ENCODE data around the gene CHD5. TPM values are rescaled to one million over a fixed set of nuclear protein-coding genes. Genes with fewer than 3 reads are reported as not detected.
"Not testable (repeated sequence)": the region's sequence is repeated elsewhere in the genome, so short reads cannot be mapped to it uniquely, and the experiment has no call there.

CHD5 gene
- total RNA-seq, 4 donors from 2014 or later: 0.38 to 0.62 TPM; not detected in 2

- no peaks in the 10 kb centered on the region for H3K4me1 ChIP-seq
- no peaks in the 10 kb centered on the region for H3K27me3 ChIP-seq
- 58 to 82% methylated on average over 4 of the region's 5 CpGs for WGBS, 2 donors
- no peaks in the 10 kb centered on the region for H3K36me3 ChIP-seq
- H3K4me3 ChIP-seq: no peak overlapping the region
- intact Hi-C loops (cut with DNase I): no loop called here
- TF ChIP-seq, protein P1, sequence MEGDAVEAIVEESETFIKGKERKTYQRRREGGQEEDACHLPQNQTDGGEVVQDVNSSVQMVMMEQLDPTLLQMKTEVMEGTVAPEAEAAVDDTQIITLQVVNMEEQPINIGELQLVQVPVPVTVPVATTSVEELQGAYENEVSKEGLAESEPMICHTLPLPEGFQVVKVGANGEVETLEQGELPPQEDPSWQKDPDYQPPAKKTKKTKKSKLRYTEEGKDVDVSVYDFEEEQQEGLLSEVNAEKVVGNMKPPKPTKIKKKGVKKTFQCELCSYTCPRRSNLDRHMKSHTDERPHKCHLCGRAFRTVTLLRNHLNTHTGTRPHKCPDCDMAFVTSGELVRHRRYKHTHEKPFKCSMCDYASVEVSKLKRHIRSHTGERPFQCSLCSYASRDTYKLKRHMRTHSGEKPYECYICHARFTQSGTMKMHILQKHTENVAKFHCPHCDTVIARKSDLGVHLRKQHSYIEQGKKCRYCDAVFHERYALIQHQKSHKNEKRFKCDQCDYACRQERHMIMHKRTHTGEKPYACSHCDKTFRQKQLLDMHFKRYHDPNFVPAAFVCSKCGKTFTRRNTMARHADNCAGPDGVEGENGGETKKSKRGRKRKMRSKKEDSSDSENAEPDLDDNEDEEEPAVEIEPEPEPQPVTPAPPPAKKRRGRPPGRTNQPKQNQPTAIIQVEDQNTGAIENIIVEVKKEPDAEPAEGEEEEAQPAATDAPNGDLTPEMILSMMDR (IDR thresholded peaks at IDR 0.05): no peak
- no peak for TF ChIP-seq POLR2A (IDR thresholded peaks at IDR 0.05)
- no peak for DNase-seq
- no peaks in the 10 kb centered on the region for H3K9me3 ChIP-seq
- H3K27ac ChIP-seq: no peak overlapping the region
These were observed 112.0 kb downstream of the CHD5 start for GRCh38 chr1:6068073-6068472.

DNA sequence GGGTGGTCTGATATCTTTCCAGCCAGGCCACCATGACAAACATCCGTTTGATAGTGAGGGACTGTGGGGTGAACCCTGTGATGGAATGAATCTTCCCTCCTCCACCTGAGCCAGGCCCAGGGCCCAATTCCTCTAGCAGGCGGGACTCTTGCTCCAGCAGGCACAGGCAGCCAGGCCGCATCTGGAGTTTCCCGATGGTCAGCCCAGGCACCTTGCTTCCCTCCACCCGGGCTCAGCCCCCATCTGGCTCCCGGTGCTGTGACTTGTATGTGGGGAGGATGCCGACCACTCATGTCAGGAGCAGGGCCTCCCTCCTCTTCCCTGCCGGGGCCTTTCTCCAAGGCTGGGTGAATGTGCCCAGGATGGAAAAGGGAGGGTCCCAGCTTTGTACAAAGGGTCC, 113.4 kb downstream of the CHD5 start:
- Histone ChIP-seq H3K9me3 (no peaks in the 10 kb centered on the region), H3K4me3 (no peak overlapping the region), H3K36me3 (no peaks in the 10 kb centered on the region), H3K4me1 (no peaks in the 10 kb centered on the region), H3K27ac (no peak overlapping the region), H3K27me3 (no peaks in the 10 kb centered on the region)
- intact Hi-C loops (cut with DNase I): no loop called here
- TF ChIP-seq POLR2A (IDR thresholded peaks at IDR 0.05): no peak
- TF ChIP-seq, protein P1 (IDR thresholded peaks at IDR 0.05): no peak
- WGBS, 2 donors: 78 to 83% methylated on average over 1 of the region's 8 CpGs
- DNase-seq: no peak

DNA sequence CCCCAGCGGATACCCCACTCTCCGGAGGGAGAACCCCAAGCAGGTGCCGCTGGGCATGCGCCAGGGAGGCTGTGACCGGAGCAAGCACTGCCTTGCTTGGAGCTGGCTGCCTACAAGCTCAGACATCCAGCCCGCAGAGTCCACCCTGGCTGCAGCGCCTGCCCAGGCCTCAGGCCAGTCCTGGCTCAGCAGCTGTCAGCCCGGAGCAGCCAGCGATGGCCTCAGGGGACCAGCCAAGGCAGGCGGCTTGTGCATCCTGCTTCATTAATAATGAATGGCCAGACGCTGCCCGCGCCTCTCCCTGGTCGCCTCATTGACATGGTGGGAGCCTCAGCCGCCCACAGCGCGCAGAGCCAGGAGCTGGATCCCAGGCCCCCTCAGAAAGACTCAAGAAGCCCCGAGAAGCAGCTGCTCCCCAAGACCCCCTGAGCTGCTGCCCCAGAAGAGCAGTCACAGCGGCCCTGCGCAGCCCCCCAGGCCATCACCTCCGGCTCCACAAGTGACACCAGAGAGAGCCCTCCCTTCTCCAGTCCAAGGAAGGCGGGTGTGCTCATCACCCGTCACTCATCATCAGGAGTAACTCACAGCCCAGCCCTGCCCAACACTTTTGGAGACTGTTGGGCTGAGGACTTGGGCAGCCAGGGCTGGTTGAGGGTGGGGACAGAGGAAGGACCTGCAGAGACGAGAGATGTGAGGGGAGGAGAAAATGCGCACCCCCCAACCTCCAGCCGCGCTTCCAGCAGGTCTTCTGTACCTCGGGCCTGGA, 114.8 kb downstream of the CHD5 start:
- Histone ChIP-seq H3K27ac (no peak overlapping the region), H3K27me3 (no peaks in the 10 kb centered on the region), H3K4me3 (no peak overlapping the region), H3K4me1 (no peaks in the 10 kb centered on the region), H3K36me3 (no peaks in the 10 kb centered on the region), H3K9me3 (no peaks in the 10 kb centered on the region)
- no peak for TF ChIP-seq POLR2A (IDR thresholded peaks at IDR 0.05)
- TF ChIP-seq, protein P1 (IDR thresholded peaks at IDR 0.05): no peak
- DNase-seq: no peak
- 39 to 80% methylated on average over 3 to 9 of the region's 28 CpGs for WGBS, 2 donors
- intact Hi-C loops (cut with DNase I): no loop called here

- H3K4me3 ChIP-seq; intact Hi-C loops (cut with DNase I); H3K9me3 ChIP-seq; H3K36me3 ChIP-seq; DNase-seq; H3K27ac ChIP-seq; H3K27me3 ChIP-seq: not testable (repeated sequence)
- WGBS, 2 donors: 67 to 80% methylated on average over 7 of the region's 7 CpGs
- H3K4me1 ChIP-seq: peaks cover 5 to 13% (median 9%) of the 10 kb centered on the region in 3 donors
These were observed 116.5 kb downstream of the CHD5 start for GRCh38 chr1:6063532-6064053.

DNA sequence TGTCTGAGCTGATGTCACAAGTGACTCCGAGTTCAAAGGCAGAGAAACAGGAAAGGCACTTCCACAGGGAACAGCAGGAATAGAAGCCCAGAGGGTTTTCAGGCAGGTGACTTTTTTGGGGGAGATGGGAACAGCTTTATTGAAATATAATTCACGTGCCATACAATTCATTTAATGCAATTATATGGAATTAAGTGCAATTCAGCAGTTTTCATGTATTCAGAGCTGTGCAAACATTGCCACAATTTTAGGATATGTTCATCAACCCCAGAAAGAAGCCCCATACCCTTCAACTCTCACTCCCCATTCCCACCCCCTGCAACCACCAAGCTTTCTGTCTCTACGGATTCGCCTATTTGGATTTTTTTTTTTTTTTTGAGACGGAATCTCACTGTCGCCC, 117.5 kb downstream of the CHD5 start:
- DNase-seq: no peak
- Histone ChIP-seq H3K36me3 (no peaks in the 10 kb centered on the region), H3K9me3 (no peaks in the 10 kb centered on the region), H3K27me3 (peaks cover 0 to 4% (median 0%) of the 10 kb centered on the region in 4 donors), H3K4me3 (no peak overlapping the region), H3K27ac (no peak overlapping the region), H3K4me1 (peaks cover 10 to 18% (median 14%) of the 10 kb centered on the region in 3 donors)
- TF ChIP-seq, protein P1 (IDR thresholded peaks at IDR 0.05): no peak
- no peak for TF ChIP-seq POLR2A (IDR thresholded peaks at IDR 0.05)
- intact Hi-C loops (cut with DNase I): no loop called here
- 88 to 91% methylated on average over 6 of the region's 6 CpGs for WGBS, 2 donors

Measured in esophagus squamous epithelium (tissue), 5 donors.